WERI-Rb-1 (cell line): ENCODE results near the gene PRKCB.

Experiments
- DNase-seq: peaks from one replicate; pipeline ENCODE4 v3.0.0-alpha.2; 2020
- H3K27ac ChIP-seq: fragments of 250-450 bp; sonication (Bioruptor Pico); 2 replicates; pipeline ENCODE4 v1.5.1; 2020; ENCODE audit warnings: mild to moderate bottlenecking, moderate library complexity
- H3K27me3 ChIP-seq: fragments of 250-450 bp; sonication (Bioruptor Pico); 2 replicates; pipeline ENCODE4 v1.5.1; 2021; ENCODE audit warnings: mild to moderate bottlenecking, low read depth, moderate library complexity; ENCODE audit not compliant: insufficient read depth, severe bottlenecking
- H3K36me3 ChIP-seq: fragments of 250-450 bp; sonication (Bioruptor Pico); 2 replicates; pipeline ENCODE4 v1.5.1; 2020; ENCODE audit warnings: mild to moderate bottlenecking, moderate library complexity
- H3K4me3 ChIP-seq: 2 replicates; pipeline ENCODE4 v1.5.1; 2011; ENCODE audit warnings: low read depth, mild to moderate bottlenecking, control low read depth, low read length
- H3K9me3 ChIP-seq: fragments of 250-450 bp; sonication (Bioruptor Pico); 2 replicates; pipeline ENCODE4 v1.5.1; 2021; ENCODE audit warnings: mild to moderate bottlenecking, moderate library complexity; ENCODE audit not compliant: severe bottlenecking
- TF ChIP-seq, protein P1 (sequence below): IDR thresholded peaks from 2 replicates; pipeline ENCODE4 v1.5.1; 2011; ENCODE audit warnings: low read depth, mild to moderate bottlenecking, control low read depth, inconsistent platforms, low read length

The PRKCB gene

DNA sequence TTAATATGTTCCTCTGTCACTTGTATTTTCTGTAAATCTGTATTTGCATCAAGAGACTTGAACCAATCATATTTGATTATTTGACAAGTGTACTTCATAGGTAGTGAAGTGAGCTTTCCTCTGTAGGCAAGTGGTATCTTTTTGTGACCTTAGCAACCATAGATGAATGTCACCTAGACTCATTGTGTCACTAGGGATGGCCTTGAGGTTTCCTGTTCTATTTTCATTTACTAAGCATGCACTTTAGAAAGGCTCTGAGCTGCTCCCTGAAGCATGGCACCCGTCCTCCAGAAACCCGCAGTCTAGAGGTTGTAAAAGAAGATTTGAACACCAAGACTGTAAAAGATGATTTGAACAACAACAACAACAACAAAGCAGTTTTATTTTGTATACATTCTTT is 151.7 kb downstream of the PRKCB start:
- Histone ChIP-seq H3K36me3 (no peaks in the 10 kb centered on the region), H3K27me3 (peaks cover 16% of the 10 kb centered on the region), H3K9me3 (no peaks in the 10 kb centered on the region), H3K27ac (no peak overlapping the region), H3K4me3 (no peak overlapping the region)
- no peak for DNase-seq
- TF ChIP-seq, protein P1, sequence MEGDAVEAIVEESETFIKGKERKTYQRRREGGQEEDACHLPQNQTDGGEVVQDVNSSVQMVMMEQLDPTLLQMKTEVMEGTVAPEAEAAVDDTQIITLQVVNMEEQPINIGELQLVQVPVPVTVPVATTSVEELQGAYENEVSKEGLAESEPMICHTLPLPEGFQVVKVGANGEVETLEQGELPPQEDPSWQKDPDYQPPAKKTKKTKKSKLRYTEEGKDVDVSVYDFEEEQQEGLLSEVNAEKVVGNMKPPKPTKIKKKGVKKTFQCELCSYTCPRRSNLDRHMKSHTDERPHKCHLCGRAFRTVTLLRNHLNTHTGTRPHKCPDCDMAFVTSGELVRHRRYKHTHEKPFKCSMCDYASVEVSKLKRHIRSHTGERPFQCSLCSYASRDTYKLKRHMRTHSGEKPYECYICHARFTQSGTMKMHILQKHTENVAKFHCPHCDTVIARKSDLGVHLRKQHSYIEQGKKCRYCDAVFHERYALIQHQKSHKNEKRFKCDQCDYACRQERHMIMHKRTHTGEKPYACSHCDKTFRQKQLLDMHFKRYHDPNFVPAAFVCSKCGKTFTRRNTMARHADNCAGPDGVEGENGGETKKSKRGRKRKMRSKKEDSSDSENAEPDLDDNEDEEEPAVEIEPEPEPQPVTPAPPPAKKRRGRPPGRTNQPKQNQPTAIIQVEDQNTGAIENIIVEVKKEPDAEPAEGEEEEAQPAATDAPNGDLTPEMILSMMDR, result no peak

DNA sequence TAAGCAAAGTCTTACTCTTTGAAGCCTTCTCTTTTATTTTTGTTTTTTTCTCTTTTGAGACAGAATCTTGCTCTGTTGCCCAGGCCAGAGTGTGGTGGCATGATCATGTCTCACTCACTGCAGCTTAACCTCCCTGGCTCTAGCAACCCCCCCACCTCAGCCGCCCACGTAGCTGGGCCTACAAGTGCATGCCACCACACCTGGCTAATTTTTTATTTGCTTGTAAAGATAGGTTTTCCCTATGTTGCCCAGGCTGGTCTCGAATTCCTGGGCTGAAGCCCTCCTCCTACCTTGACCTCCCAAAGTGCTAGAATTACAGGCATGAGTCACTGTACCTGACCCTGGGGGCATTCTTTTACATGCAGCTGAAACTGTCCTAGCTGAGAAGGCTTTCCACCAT is 154.7 kb downstream of the PRKCB start:
- no peak overlapping the region for H3K27ac ChIP-seq
- no peak overlapping the region for H3K4me3 ChIP-seq
- DNase-seq, result no peak
- H3K27me3 ChIP-seq, result peaks cover 4% of the 10 kb centered on the region
- no peaks in the 10 kb centered on the region for H3K36me3 ChIP-seq
- TF ChIP-seq, protein P1, result no peak
- H3K9me3 ChIP-seq, result no peaks in the 10 kb centered on the region

DNA sequence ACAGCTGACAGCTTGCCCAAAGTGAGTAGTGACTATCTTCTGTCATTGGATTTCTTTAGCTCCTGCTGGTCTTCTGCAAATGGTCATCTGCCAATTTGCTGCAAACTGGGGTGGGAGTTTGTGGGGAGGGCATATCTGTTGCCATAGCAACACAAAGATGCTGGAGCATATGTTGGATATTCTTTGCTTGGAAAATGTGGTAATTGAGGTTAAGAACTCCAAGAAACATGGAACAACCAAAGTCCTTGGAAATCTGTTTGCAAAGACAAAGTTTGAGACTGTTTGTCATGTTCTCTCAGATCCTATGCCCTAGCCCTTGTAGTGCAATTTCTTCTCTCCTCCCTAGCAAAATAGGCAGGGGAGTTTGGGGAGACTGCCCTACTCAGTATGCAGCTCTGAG is 155.3 kb downstream of the PRKCB start:
- DNase-seq, result no peak
- no peak overlapping the region for H3K27ac ChIP-seq

DNA sequence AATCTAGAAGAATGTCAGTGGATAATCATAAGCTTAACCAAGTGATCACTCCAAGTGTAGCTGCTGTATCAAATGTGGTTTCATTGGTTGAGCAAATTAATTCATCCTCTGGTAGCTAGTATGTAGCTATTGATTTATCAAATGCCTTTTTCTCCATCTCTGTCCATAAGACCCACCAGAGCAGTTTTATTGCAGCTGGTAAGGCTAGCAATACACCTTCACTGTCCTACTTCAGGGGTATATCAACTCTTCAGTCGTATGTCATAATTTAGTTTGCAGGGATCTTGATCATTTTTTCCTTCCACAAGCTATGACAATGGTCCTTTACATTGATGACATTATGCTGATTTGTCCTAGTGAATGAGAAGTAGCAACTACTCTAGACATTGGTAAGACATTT is 158.8 kb downstream of the PRKCB start:
- H3K27ac ChIP-seq, result no peak overlapping the region
- no peak for DNase-seq
- H3K36me3 ChIP-seq, result no peaks in the 10 kb centered on the region
- H3K9me3 ChIP-seq, result no peaks in the 10 kb centered on the region
- no peak overlapping the region for H3K4me3 ChIP-seq
- TF ChIP-seq, protein P1, result no peak
- H3K27me3 ChIP-seq, result peaks cover 3% of the 10 kb centered on the region

More for the DNA sequence above, 155.3 kb downstream of the PRKCB start:
- H3K4me3 ChIP-seq, result no peak overlapping the region
- H3K27me3 ChIP-seq, result no peaks in the 10 kb centered on the region
- H3K36me3 ChIP-seq, result no peaks in the 10 kb centered on the region
- no peaks in the 10 kb centered on the region for H3K9me3 ChIP-seq
- TF ChIP-seq, protein P1, result no peak

DNA sequence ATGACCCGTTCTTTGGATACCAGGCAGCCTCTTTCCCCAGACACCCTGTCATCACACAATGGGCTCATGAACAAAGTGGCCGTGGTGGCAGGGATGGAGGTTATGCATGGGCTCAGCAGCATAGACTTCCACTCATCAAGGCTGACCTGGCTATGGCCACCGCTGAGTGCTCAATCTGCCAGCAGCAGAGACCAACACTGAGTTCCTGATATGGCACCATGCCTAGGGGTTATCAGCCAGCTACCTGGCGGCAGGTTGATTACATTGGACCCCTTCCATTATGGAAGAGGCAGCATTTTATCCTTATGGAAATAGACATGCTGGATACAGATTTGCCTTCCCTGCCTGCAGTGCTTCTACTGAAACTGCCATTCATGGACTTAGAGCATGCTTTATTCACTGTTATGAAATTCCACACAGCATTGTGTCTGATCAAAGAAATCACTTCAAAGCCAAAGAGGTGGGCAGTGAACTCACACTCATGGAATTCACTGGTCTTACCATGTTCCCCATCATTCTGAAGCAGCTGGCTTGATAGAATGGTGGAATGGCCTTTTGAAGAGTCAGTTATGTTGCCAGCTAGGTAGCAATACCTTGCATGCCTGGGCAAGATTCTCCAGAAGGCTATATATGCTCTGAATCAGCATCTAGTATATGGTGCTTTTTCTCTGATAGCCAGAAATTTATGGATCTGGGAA is 160.6 kb downstream of the PRKCB start:
- DNase-seq, result no peak
- H3K36me3 ChIP-seq, result no peaks in the 10 kb centered on the region
- no peaks in the 10 kb centered on the region for H3K9me3 ChIP-seq
- TF ChIP-seq, protein P1, result no peak
- H3K27me3 ChIP-seq, result peaks cover 3% of the 10 kb centered on the region
- no peak overlapping the region for H3K27ac ChIP-seq
- H3K4me3 ChIP-seq, result no peak overlapping the region

DNA sequence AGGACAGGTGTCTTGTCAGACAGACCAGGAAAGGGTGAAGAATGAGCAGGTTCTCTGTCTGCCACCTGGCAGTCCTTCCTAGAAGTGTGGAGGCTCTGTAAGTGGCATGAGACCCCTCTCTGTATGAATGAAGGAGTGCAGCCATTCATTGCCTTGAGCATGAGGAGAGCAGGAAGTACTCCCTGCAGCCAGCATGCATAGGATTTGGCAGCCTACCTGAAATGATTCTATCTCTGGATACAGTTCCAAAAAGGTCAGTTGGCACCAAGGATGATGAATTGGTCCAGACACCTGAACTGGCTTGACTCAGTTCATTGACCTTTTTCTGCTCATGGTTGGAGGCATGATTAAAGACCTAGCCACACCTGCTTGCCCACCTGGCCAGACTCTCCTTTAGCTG is 163.0 kb downstream of the PRKCB start:
- Histone ChIP-seq H3K9me3 (no peaks in the 10 kb centered on the region), H3K4me3 (no peak overlapping the region), H3K27me3 (peaks cover 3% of the 10 kb centered on the region), H3K27ac (no peak overlapping the region), H3K36me3 (no peaks in the 10 kb centered on the region)
- DNase-seq, result no peak
- TF ChIP-seq, protein P1, result no peak
